ENCODE results near the gene MNDA. TPM values are rescaled to one million over a fixed set of nuclear protein-coding genes. Genes with fewer than 3 reads are reported as not detected.

MNDA gene
- total and polyA plus RNA-seq, 7 donors, result 1.9 to 7.7 (median 4.8) TPM

DNA sequence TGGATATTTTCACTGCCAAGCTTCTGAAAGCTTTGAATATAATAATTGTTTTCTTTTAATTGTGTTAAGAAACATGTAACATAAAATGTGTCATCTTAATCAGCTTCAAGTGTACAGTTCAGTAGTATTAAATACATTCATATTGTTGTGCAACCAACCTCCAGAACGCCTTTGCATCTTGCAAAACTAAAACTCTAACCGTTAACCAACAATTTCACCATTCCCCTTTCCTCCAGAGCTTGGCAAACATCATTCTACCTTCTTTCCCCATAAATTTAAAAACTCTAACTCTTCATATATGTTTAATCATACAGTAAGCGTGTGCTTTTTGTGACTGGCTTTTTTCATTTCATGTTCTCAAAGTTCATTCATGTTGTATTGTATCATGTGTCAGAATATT, 2.1 kb downstream of the MNDA start:
- Histone ChIP-seq H3K4me3 (no peak overlapping the region), H3K36me3 (no peaks in the 10 kb centered on the region), H3K27ac (no peak overlapping the region), H3K9me3 (peaks cover 0 to 4% (median 2%) of the 10 kb centered on the region in 4 donors), H3K27me3 (no peaks in the 10 kb centered on the region), H3K4me1 (no peaks in the 10 kb centered on the region)
- DNase-seq, result no peak
- intact Hi-C loops (cut with DNase I), result no loop called here
- no peak for TF ChIP-seq POLR2A (IDR thresholded peaks at IDR 0.05)
- 80 to 88% methylated on average over 3 of the region's 3 CpGs for WGBS, 2 donors

DNA sequence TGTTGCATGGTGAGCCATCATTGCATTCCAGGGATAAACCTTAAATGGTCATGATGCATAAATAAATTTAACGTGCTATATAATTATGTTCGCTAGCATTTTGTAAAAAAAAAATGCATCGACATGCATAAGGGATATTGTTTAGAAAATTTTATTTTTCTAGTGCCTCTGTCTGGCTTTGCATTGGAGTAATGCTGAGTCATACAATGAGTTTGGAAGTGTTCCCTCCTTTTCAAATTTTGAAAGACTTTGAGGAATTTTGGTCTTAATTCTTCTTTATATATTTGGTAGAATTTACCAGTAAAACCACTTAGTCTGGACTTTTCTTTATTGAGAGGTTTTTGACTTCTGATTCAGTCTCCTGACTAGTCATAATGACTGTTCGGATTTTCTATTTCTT, 4.9 kb downstream of the MNDA start:
- H3K36me3 ChIP-seq, result no peaks in the 10 kb centered on the region
- WGBS, 2 donors, result 90 to 93% methylated on average over 4 of the region's 4 CpGs
- TF ChIP-seq POLR2A (IDR thresholded peaks at IDR 0.05), result no peak
- no peak for TF ChIP-seq POLR2AphosphoS5 (IDR thresholded peaks at IDR 0.05)
- TF ChIP-seq, protein P1, sequence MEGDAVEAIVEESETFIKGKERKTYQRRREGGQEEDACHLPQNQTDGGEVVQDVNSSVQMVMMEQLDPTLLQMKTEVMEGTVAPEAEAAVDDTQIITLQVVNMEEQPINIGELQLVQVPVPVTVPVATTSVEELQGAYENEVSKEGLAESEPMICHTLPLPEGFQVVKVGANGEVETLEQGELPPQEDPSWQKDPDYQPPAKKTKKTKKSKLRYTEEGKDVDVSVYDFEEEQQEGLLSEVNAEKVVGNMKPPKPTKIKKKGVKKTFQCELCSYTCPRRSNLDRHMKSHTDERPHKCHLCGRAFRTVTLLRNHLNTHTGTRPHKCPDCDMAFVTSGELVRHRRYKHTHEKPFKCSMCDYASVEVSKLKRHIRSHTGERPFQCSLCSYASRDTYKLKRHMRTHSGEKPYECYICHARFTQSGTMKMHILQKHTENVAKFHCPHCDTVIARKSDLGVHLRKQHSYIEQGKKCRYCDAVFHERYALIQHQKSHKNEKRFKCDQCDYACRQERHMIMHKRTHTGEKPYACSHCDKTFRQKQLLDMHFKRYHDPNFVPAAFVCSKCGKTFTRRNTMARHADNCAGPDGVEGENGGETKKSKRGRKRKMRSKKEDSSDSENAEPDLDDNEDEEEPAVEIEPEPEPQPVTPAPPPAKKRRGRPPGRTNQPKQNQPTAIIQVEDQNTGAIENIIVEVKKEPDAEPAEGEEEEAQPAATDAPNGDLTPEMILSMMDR (IDR thresholded peaks at IDR 0.05), result no peak
- no peak for TF ChIP-seq EP300 (IDR thresholded peaks at IDR 0.05)
- H3K4me3 ChIP-seq, result no peak overlapping the region
- no peaks in the 10 kb centered on the region for H3K4me1 ChIP-seq
- no peaks in the 10 kb centered on the region for H3K27me3 ChIP-seq
- intact Hi-C loops (cut with DNase I), result no loop called here
- no peak overlapping the region for H3K27ac ChIP-seq
- no peaks in the 10 kb centered on the region for H3K9me3 ChIP-seq
- DNase-seq, result no peak

DNA sequence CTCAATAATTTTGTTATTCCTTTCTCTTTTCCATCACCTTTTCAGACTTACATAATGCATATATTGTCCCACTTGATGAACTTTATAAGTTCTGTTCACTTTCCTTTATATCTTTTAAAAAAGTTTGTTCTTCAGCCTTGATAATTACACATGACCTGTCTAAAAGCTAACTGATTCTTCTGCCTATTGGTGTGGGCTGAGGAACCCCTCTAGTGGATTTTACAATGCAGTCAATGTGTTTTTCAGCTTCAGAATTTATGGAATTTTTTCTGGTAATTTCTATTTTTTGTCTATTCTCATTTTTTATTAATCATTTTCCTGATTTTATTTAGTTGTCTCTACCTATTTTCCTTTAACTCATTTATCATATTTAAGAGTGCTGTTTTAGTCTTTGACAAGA, 7.5 kb downstream of the MNDA start:
- Histone ChIP-seq H3K27me3 (no peaks in the 10 kb centered on the region), H3K27ac (no peak overlapping the region), H3K4me3 (no peak overlapping the region), H3K4me1 (no peaks in the 10 kb centered on the region), H3K9me3 (no peaks in the 10 kb centered on the region), H3K36me3 (no peaks in the 10 kb centered on the region)
- TF ChIP-seq EP300 (IDR thresholded peaks at IDR 0.05) (no peak), POLR2AphosphoS5 (IDR thresholded peaks at IDR 0.05) (no peak), POLR2A (IDR thresholded peaks at IDR 0.05) (no peak)
- TF ChIP-seq, protein P1 (IDR thresholded peaks at IDR 0.05), result no peak
- DNase-seq, result no peak
- intact Hi-C loops (cut with DNase I), result no loop called here

DNA sequence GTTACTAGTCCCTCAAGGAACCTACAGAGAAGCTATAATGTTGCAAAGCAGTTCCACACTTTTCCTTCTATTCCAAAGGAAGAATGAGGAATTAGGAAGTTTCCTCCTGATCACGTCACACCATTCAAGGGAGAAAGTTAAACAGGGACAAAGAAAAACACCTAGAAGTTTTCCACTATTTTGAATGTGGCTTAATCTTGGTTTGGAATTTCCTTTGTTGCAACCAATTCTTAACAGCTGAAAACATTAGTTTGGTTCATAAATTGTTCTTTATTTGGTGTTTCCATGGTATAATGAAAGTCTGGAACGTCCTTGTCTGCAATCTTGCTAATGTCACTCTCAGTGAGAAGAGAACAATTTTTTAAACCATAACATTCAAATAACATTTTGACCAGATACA, 8.4 kb downstream of the MNDA start:
- intact Hi-C loops (cut with DNase I), result no loop called here

DNA sequence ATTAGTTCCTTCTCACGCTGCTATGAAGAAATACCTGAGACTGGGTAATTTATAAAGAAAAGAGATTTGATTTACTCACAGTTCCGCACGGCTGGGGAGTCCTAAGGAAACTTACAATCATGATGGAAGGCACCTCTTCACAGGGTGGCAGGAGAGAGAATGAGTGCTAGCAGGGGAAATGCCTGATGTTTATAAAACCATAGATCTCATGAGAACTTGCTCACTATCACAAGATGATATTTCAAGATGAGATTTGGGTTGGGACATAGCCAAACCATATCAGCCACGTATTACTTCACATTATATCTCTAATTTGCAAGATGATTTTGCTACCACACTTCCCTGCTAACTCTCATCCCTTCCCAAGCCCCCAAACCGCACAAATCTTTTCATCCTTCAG, 9.1 kb downstream of the MNDA start:
- H3K9me3 ChIP-seq, result no peaks in the 10 kb centered on the region
- no peaks in the 10 kb centered on the region for H3K4me1 ChIP-seq
- H3K36me3 ChIP-seq, result no peaks in the 10 kb centered on the region
- H3K27me3 ChIP-seq, result no peaks in the 10 kb centered on the region
- no peak for DNase-seq
- TF ChIP-seq POLR2AphosphoS5 (IDR thresholded peaks at IDR 0.05) (no peak), EP300 (IDR thresholded peaks at IDR 0.05) (no peak), POLR2A (IDR thresholded peaks at IDR 0.05) (no peak)
- TF ChIP-seq, protein P1 (IDR thresholded peaks at IDR 0.05), result no peak
- no peak overlapping the region for H3K4me3 ChIP-seq
- no peak overlapping the region for H3K27ac ChIP-seq
- intact Hi-C loops (cut with DNase I), result no loop called here
- 72 to 81% methylated on average over 5 of the region's 5 CpGs for WGBS, 2 donors

More for the DNA sequence above, 8.4 kb downstream of the MNDA start:
- TF ChIP-seq POLR2A (IDR thresholded peaks at IDR 0.05) (no peak), EP300 (IDR thresholded peaks at IDR 0.05) (no peak), POLR2AphosphoS5 (IDR thresholded peaks at IDR 0.05) (no peak)
- TF ChIP-seq, protein P1 (IDR thresholded peaks at IDR 0.05), result no peak
- no peaks in the 10 kb centered on the region for H3K4me1 ChIP-seq
- H3K9me3 ChIP-seq, result no peaks in the 10 kb centered on the region
- no peak overlapping the region for H3K4me3 ChIP-seq
- no peaks in the 10 kb centered on the region for H3K27me3 ChIP-seq
- no peaks in the 10 kb centered on the region for H3K36me3 ChIP-seq
- DNase-seq, result no peak
- H3K27ac ChIP-seq, result no peak overlapping the region
- WGBS, 2 donors, result 63 to 77% methylated on average over 2 of the region's 2 CpGs

Measured in sigmoid colon (tissue), 7 donors.